Bladder microvascular endothelial cell (primary cell): ENCODE data around the gene CYFIP2. TPM values are rescaled to one million over a fixed set of nuclear protein-coding genes. Genes with fewer than 3 reads are reported as not detected.

Experiments
- total RNA-seq: library from RNA; depleted of rRNA; stranded (reverse); fragments of >200 nt; gene quantifications from 2 replicates; pipeline ENCODE4 v1.2.3, GENCODE V29; 2014

Gene CYFIP2
- 9.4 and 30.6 TPM in 2 replicates for total RNA-seq

DNA sequence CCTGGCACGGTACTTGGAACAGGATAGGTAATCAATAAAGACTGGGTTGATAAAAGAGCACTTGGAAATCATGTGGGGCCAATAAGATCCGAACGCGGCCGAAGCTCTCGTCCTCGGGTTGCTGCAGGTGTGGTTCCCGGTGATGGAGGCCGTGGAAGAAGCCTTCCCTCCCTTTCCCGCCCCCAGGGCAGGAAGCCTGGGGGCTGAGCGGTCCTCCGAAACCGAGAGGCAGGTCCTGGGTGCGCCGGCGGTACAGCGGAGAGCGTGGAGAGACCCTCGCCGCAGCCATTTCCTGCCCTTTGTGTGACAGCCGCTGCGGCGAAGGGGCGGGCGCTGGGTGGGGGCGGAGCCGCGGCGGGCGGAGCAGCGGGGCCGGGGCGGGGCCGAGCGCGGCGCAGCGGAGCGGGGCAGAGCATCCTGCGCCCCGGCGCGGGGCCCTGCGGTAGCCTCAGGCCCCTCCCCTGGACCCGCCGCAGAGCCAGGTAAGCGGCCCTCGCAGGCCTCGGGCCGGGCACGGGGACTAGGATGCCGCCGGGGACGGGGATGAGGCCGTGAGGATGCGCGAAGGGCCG, at the start of gene CYFIP2:
Gene CYFIP2 (plus strand): TSS at position 410 of the 572 bp plus-strand sequence. CDS start 19,239 bp downstream, outside the sequence.

Other genes starting within 250 kb of the CYFIP2 start
- not detected in 2 replicates for gene HAVCR1, start 207.0 kb upstream of the CYFIP2 start, total RNA-seq
- gene HAVCR2, start 157.1 kb upstream of the CYFIP2 start, total RNA-seq: 0.06 TPM in 1 of 2 replicates, not detected in the other
- gene MED7, start 123.3 kb upstream of the CYFIP2 start, total RNA-seq: 5.0 and 6.2 TPM in 2 replicates
- gene GARIN3, start 99.9 kb upstream of the CYFIP2 start, total RNA-seq: not detected in 2 replicates
- gene ITK, start 85.3 kb upstream of the CYFIP2 start, total RNA-seq: not detected in 2 replicates
- gene NIPAL4, start 194.1 kb downstream of the CYFIP2 start, total RNA-seq: not detected in 2 replicates